Stimulated activated CD8-positive, alpha-beta memory T cell treated with anti-CD3 and anti-CD28 coated beads, Interleukin-4, amount 100 ng/mL, for 48 hours (primary cell): Measurements from ENCODE around the gene MYO16.

Source experiments
- DNase-seq: peaks from one replicate; pipeline ENCODE4 v3.0.0-alpha.2; 2020

Gene MYO16

GRCh38 chr13:109160357-109160756 lies 530.9 kb downstream of the MYO16 start:
- no peak for DNase-seq

- no peak for DNase-seq
These were observed 531.7 kb downstream of the MYO16 start for GRCh38 chr13:109160887-109161669.

- DNase-seq: peak; percentile 41
These were observed 533.0 kb downstream of the MYO16 start for GRCh38 chr13:109162248-109163036.

- DNase-seq: no peak
These were observed 533.6 kb downstream of the MYO16 start for GRCh38 chr13:109163037-109163379.

GRCh38 chr13:109165417-109165904 lies 536.0 kb downstream of the MYO16 start:
- DNase-seq: no peak

GRCh38 chr13:109166804-109167203 lies 537.4 kb downstream of the MYO16 start:
- no peak for DNase-seq

- no peak for DNase-seq
These were observed 542.7 kb downstream of the MYO16 start for GRCh38 chr13:109172136-109172535.

GRCh38 chr13:109175666-109176065 lies 546.3 kb downstream of the MYO16 start:
- no peak for DNase-seq

GRCh38 chr13:109180905-109181425 lies 551.6 kb downstream of the MYO16 start:
- no peak for DNase-seq

- DNase-seq: no peak
These were observed 553.5 kb downstream of the MYO16 start for GRCh38 chr13:109182777-109183465.

- no peak for DNase-seq
These were observed 562.0 kb downstream of the MYO16 start for GRCh38 chr13:109191413-109191812.

- DNase-seq: no peak
These were observed 562.9 kb downstream of the MYO16 start for GRCh38 chr13:109192306-109192705.

- no peak for DNase-seq
These were observed 567.5 kb downstream of the MYO16 start for GRCh38 chr13:109196948-109197347.

GRCh38 chr13:109198585-109198984 lies 569.2 kb downstream of the MYO16 start:
- no peak for DNase-seq

- no peak for DNase-seq
These were observed 569.9 kb downstream of the MYO16 start for GRCh38 chr13:109199280-109199679.

GRCh38 chr13:109200556-109200955 lies 571.1 kb downstream of the MYO16 start:
- no peak for DNase-seq

- no peak for DNase-seq
These were observed 574.2 kb downstream of the MYO16 start for GRCh38 chr13:109203587-109203986.

GRCh38 chr13:109204252-109204651 lies 574.8 kb downstream of the MYO16 start:
- no peak for DNase-seq

GRCh38 chr13:109204657-109205056 lies 575.2 kb downstream of the MYO16 start:
- no peak for DNase-seq

GRCh38 chr13:109205315-109205714 lies 575.9 kb downstream of the MYO16 start:
- no peak for DNase-seq

- no peak for DNase-seq
These were observed 577.2 kb downstream of the MYO16 start for GRCh38 chr13:109206616-109207015.

- no peak for DNase-seq
These were observed 578.2 kb downstream of the MYO16 start for GRCh38 chr13:109207622-109208021.

- no peak for DNase-seq
These were observed 579.1 kb downstream of the MYO16 start for GRCh38 chr13:109208522-109208921.
